K562 (cell line): ENCODE measurements around the gene CDT1. TPM values are rescaled to one million over a fixed set of nuclear protein-coding genes. Genes with fewer than 3 reads are reported as not detected.

Experiments used
- BRD4 ChIP-seq: fragments of 200-600 bp; sonication (generic); IDR thresholded peaks from 2 replicates; pipeline ENCODE4 v1.6.1; 2017; ENCODE audit warnings: inconsistent platforms
- CUX1 ChIP-seq: fragments of 200-800 bp; sonication (Bioruptor generic); IDR thresholded peaks from 2 replicates; pipeline ENCODE4 v1.6.1; 2016; ENCODE audit warnings: missing genetic modification characterization, missing compliant biosample characterization
- KLF13 ChIP-seq: fragments of 450-650 bp; IDR thresholded peaks from 2 replicates; pipeline ENCODE4 v1.6.1; 2016; ENCODE audit warnings: missing genetic modification characterization, low read depth, mild to moderate bottlenecking, missing compliant biosample characterization, moderate library complexity, borderline replicate concordance
- NR2C2 ChIP-seq, 2 experiments: fragments of 200-800 bp in 1 of 2; sonication (Bioruptor generic) in 1 of 2; sonication (generic) in 1 of 2; formaldehyde crosslinking in 1 of 2; IDR thresholded peaks; 2 replicates each; pipeline versions ENCODE4 v1.6.1 to v1.8.0; 2016 to 2022; ENCODE audit warnings: mild to moderate bottlenecking in 1 of 2, missing compliant biosample characterization in 1 of 2, missing genetic modification characterization in 1 of 2, missing genetic modification reagents in 1 of 2
- PPARD ChIP-seq: fragments of 250-450 bp; sonication (Bioruptor Pico); IDR thresholded peaks from 2 replicates; pipeline ENCODE4 v1.8.0; 2022; ENCODE audit warnings: inconsistent platforms, mild to moderate bottlenecking, moderate library complexity
- RAD51 ChIP-seq: fragments of 450-650 bp; IDR thresholded peaks from 2 replicates; pipeline ENCODE4 v1.7.1; 2016; ENCODE audit warnings: low read depth, mild to moderate bottlenecking, borderline replicate concordance
- REST ChIP-seq, 2 experiments: fragments of 450-650 bp; formaldehyde crosslinking in 1 of 2; IDR thresholded peaks; 2 replicates each; pipeline versions ENCODE4 v1.4.0 to v1.6.1; 2014 to 2020; ENCODE audit warnings: mild to moderate bottlenecking in 2 of 2, borderline replicate concordance in 1 of 2, low read depth in 1 of 2
- TBP ChIP-seq: optimal IDR thresholded peaks from 2 replicates; pipeline ENCODE3; 2011; ENCODE audit warnings: low read depth, low read length, improper control_type of control experiment
- ZBED1 ChIP-seq: IDR thresholded peaks from 2 replicates; pipeline ENCODE4 v1.6.1; 2014
- ZNF232 ChIP-seq: sonication (generic); formaldehyde crosslinking; IDR thresholded peaks from 2 replicates; pipeline ENCODE4 v1.8.0; 2022; ENCODE audit warnings: mild to moderate bottlenecking, missing genetic modification reagents
- ZNF280B ChIP-seq: fragments of 250-450 bp; sonication (Bioruptor Pico); IDR thresholded peaks from 2 replicates; pipeline ENCODE4 v1.5.1; 2021; ENCODE audit warnings: mild to moderate bottlenecking
- polyA plus RNA-seq, 8 experiments: library from polyadenylated mRNA; depleted of rRNA in 4 of 8; stranded (reverse) in 5 of 8; unstranded in 3 of 8; fragments of >200 nt; fragmentation: Nextera tagmentation in 2 of 8; fragmentation: Illumina TruSeq in 1 of 8; extraction: Ambion mirVana in 2 of 8; extraction: Trizol in 1 of 8; gene quantifications; 2 replicates each; pipeline versions ENCODE4 v1.2.1 to v1.2.3, GENCODE V29; 2011 to 2014; ENCODE audit warnings: inconsistent platforms in 1 of 8, missing spikeins in 1 of 8
- total RNA-seq, 7 experiments: library from RNA; depleted of rRNA in 6 of 7; stranded (reverse); fragments of >200 nt in 6 of 7; fragmentation: Illumina TruSeq in 2 of 7; extraction: Trizol in 2 of 7; gene quantifications; 2 replicates each; pipeline versions ENCODE4 v1.2.1 to v1.2.3, GENCODE V29; 2011 to 2021; ENCODE audit warnings: low replicate concordance in 1 of 7

The CDT1 gene
- total and polyA plus RNA-seq, 9 of the 15 experiments (the other 6 are each of a cell fraction or from before 2014, with no cell fraction given) = 0.92 to 178 (median 14.2) TPM

- no peak for TF ChIP-seq CUX1 (CRISPR knock-in tag)
- TF ChIP-seq PPARD (CRISPR knock-in tag) = no peak
- TF ChIP-seq RAD51 = no peak
- TF ChIP-seq TBP = no peak
- no peak for TF ChIP-seq KLF13
- TF ChIP-seq ZNF232 = peak; percentile 73; the same call in 1 of the 2 replicates
- TF ChIP-seq ZBED1 = no peak
- no peak for TF ChIP-seq NR2C2 (CRISPR knock-in tag; IDR thresholded peaks at IDR 0.05)
- TF ChIP-seq NR2C2 (tag; IDR thresholded peaks at IDR 0.05) = no peak; the same call in 1 of the 2 replicates
- TF ChIP-seq REST (IDR thresholded peaks at IDR 0.05; ENCODE audit: borderline replicate concordance) = peak; percentile 45
- no peak for TF ChIP-seq REST (CRISPR knock-in tag; IDR thresholded peaks at IDR 0.05; ENCODE audit: low read depth)
- no peak for TF ChIP-seq ZNF280B (CRISPR knock-in tag)
- peak; percentile 44; the same call in 1 of the 2 replicates for TF ChIP-seq BRD4
Observed at GRCh38 chr16:88784074-88784855, 19.3 kb upstream of the CDT1 start (continued).
